Smooth muscle cell (in vitro differentiated cells): Measurements from ENCODE around the gene POLR2F. TPM values are rescaled to one million over a fixed set of nuclear protein-coding genes. Genes with fewer than 3 reads are reported as not detected.

Experiments
- DNase-seq: peaks from one replicate; lab custom pipeline; 2025; ENCODE audit not compliant: unreplicated experiment; lab: John Stamatoyannopoulos, UW
- H2AFZ ChIP-seq: fragments of 200-600 bp; sonication (generic); 2 replicates; pipeline ENCODE4 v1.6.0; 2016; ENCODE audit warnings: antibody characterized with exemption, low read depth, mild to moderate bottlenecking
- H3F3A ChIP-seq: fragments of 200-600 bp; sonication (generic); 2 replicates; pipeline ENCODE4 v1.6.0; 2017; ENCODE audit warnings: antibody characterized with exemption, low read depth
- H3K27ac ChIP-seq: fragments of 200-600 bp; sonication (generic); 2 replicates; pipeline ENCODE4 v1.5.1; 2016; ENCODE audit warnings: low read depth, mild to moderate bottlenecking
- H3K27me3 ChIP-seq: fragments of 200-600 bp; sonication (generic); 2 replicates; pipeline ENCODE4 v1.6.1; 2016; ENCODE audit warnings: low read depth, mild to moderate bottlenecking
- H3K36me3 ChIP-seq: fragments of 200-600 bp; sonication (generic); 2 replicates; pipeline ENCODE4 v1.5.1; 2016; ENCODE audit warnings: low read depth
- H3K4me1 ChIP-seq: fragments of 200-600 bp; sonication (generic); 2 replicates; pipeline ENCODE4 v1.5.1; 2016; ENCODE audit warnings: low read depth
- H3K4me2 ChIP-seq: fragments of 200-600 bp; sonication (generic); 2 replicates; pipeline ENCODE4 v1.6.0; 2016; ENCODE audit warnings: mild to moderate bottlenecking
- H3K4me3 ChIP-seq: fragments of 200-600 bp; sonication (generic); 2 replicates; pipeline ENCODE4 v1.5.1; 2016; ENCODE audit warnings: mild to moderate bottlenecking
- H3K79me2 ChIP-seq: fragments of 200-600 bp; sonication (generic); 2 replicates; pipeline ENCODE4 v1.6.0; 2016; ENCODE audit warnings: low read depth, mild to moderate bottlenecking
- H3K9ac ChIP-seq: fragments of 200-600 bp; sonication (generic); 2 replicates; pipeline ENCODE4 v1.6.0; 2016; ENCODE audit warnings: low read depth
- H3K9me3 ChIP-seq: fragments of 200-600 bp; sonication (generic); replicated peaks from 2 replicates; pipeline ENCODE4 v1.5.1; 2016; ENCODE audit warnings: low read depth
- H4K20me1 ChIP-seq: fragments of 200-600 bp; sonication (generic); 2 replicates; pipeline ENCODE4 v1.6.0; 2016; ENCODE audit warnings: low read depth
- CTCF ChIP-seq: fragments of 200-600 bp; sonication (generic); IDR thresholded peaks from 2 replicates; pipeline ENCODE4 v1.5.1; 2017; ENCODE audit warnings: borderline replicate concordance, mild to moderate bottlenecking, antibody characterized with exemption; ENCODE audit not compliant: insufficient read depth, poor library complexity, severe bottlenecking
- WGBS: methylation state at CpG from one replicate; pipeline ENCODE4 v1.1.7; 2016; ENCODE audit warnings: low lambda C conversion rate; 5-methylcytosine and 5-hydroxymethylcytosine counted together
- polyA plus RNA-seq: library from polyadenylated mRNA; unstranded; fragments of >200 nt; fragmentation: Nextera tagmentation; extraction: Ambion mirVana; gene quantifications from 2 replicates; pipeline ENCODE4 v1.2.1, GENCODE V29; 2016
- total RNA-seq: library from RNA; depleted of rRNA; stranded (reverse); fragments of >200 nt; gene quantifications from 2 replicates; pipeline ENCODE4 v1.2.3, GENCODE V29; 2014

Gene POLR2F
- total and polyA plus RNA-seq, 2 experiments from 2014 or later: 29.0 to 138 TPM

GRCh38 chr22:37930270-37930951 is 23.1 kb upstream of the POLR2F start:
- WGBS: 93% methylated on average over 11 of the region's 11 CpGs
- Histone ChIP-seq H3K4me2 (no peak overlapping the region), H3F3A (peaks cover 5% of the 10 kb centered on the region), H4K20me1 (peaks cover 33% of the 10 kb centered on the region), H3K9ac (no peak overlapping the region), H3K4me3 (no peak overlapping the region), H3K9me3 (no peaks in the 10 kb centered on the region), H3K4me1 (no peaks in the 10 kb centered on the region), H3K27ac (no peak overlapping the region), H2AFZ (no peak overlapping the region), H3K36me3 (peaks cover 4% of the 10 kb centered on the region), H3K79me2 (no peaks in the 10 kb centered on the region), H3K27me3 (no peaks in the 10 kb centered on the region)
- DNase-seq: no peak
- TF ChIP-seq CTCF: peak; percentile 21

- H3K9me3 ChIP-seq: no peaks in the 10 kb centered on the region
- H4K20me1 ChIP-seq: peaks cover 33% of the 10 kb centered on the region
- no peaks in the 10 kb centered on the region for H3K27me3 ChIP-seq
- no peaks in the 10 kb centered on the region for H3K4me1 ChIP-seq
- no peak overlapping the region for H3K27ac ChIP-seq
- H3K4me2 ChIP-seq: no peak overlapping the region
- no peak overlapping the region for H3K9ac ChIP-seq
- peaks cover 5% of the 10 kb centered on the region for H3F3A ChIP-seq
- no peaks in the 10 kb centered on the region for H3K79me2 ChIP-seq
- H3K4me3 ChIP-seq: no peak overlapping the region
- DNase-seq: no peak
- H2AFZ ChIP-seq: no peak overlapping the region
- no peak for TF ChIP-seq CTCF
- 96% methylated on average over 2 of the region's 2 CpGs for WGBS
- H3K36me3 ChIP-seq: peaks cover 4% of the 10 kb centered on the region
Observed at GRCh38 chr22:37930952-37931440, 22.5 kb upstream of the POLR2F start.

GRCh38 chr22:37931893-37932389 is 21.6 kb upstream of the POLR2F start:
- no peaks in the 10 kb centered on the region for H3K27me3 ChIP-seq
- no peak overlapping the region for H3K27ac ChIP-seq
- WGBS: 94% methylated on average over 6 of the region's 6 CpGs
- H3F3A ChIP-seq: peaks cover 5% of the 10 kb centered on the region
- no peak overlapping the region for H3K9ac ChIP-seq
- H3K36me3 ChIP-seq: peaks cover 4% of the 10 kb centered on the region
- DNase-seq: no peak
- H4K20me1 ChIP-seq: peaks cover 25% of the 10 kb centered on the region
- H3K4me2 ChIP-seq: no peak overlapping the region
- no peaks in the 10 kb centered on the region for H3K9me3 ChIP-seq
- H3K4me1 ChIP-seq: no peaks in the 10 kb centered on the region
- H3K79me2 ChIP-seq: no peaks in the 10 kb centered on the region
- no peak overlapping the region for H3K4me3 ChIP-seq
- TF ChIP-seq CTCF: no peak
- no peak overlapping the region for H2AFZ ChIP-seq

- no peak for TF ChIP-seq CTCF
- Histone ChIP-seq H3K9me3 (no peaks in the 10 kb centered on the region), H3F3A (peaks cover 5% of the 10 kb centered on the region), H3K27me3 (no peaks in the 10 kb centered on the region), H3K4me3 (no peak overlapping the region), H3K79me2 (no peaks in the 10 kb centered on the region), H2AFZ (no peak overlapping the region), H3K4me1 (no peaks in the 10 kb centered on the region), H3K27ac (no peak overlapping the region), H3K9ac (no peak overlapping the region), H3K36me3 (peaks cover 4% of the 10 kb centered on the region), H4K20me1 (peaks cover 24% of the 10 kb centered on the region), H3K4me2 (no peak overlapping the region)
- 96% methylated on average over 5 of the region's 10 CpGs for WGBS
- DNase-seq: no peak
Observed at GRCh38 chr22:37932401-37932800, 21.1 kb upstream of the POLR2F start.
